Measurements from ENCODE around the gene XIRP2.

Gene XIRP2

GRCh38 chr2:167292430-167293171 is 404.3 kb downstream of the XIRP2 start, which contains the start of gene B3GALT1:
Gene B3GALT1 (plus strand): TSS chr2:167293001.
- H3K4me1 Mint-ChIP-seq, result peaks cover 16% of the 10 kb centered on the region

GRCh38 chr2:167293172-167293781 is 405.0 kb downstream of the XIRP2 start:
- DNase-seq (ENCODE audit: low spot score in 2 of 2) (peak in 1 of 2 donors; percentile 46), ATAC-seq (peak; percentile 44)
- peak overlapping the region; percentile 75 for H3K4me3 Mint-ChIP-seq

More at GRCh38 chr2:167292430-167293171, 404.3 kb downstream of the XIRP2 start, which contains the start of gene B3GALT1:
- Mint-ChIP-seq H3K9me3 (peaks cover 3% of the 10 kb centered on the region), H3K27ac (no peak within 1 kb of the TSS), H3K36me3 (no peaks in the 10 kb centered on the region), H3K4me3 (peak within 1 kb of the TSS; percentile 75)
- ATAC-seq, result peak; percentile 93
- DNase-seq (ENCODE audit: low spot score in 2 of 2), result peak in 1 of 2 donors; percentile 55

GRCh38 chr2:167293943-167294775 is 405.9 kb downstream of the XIRP2 start:
- Mint-ChIP-seq H3K9me3 (peaks cover 1% of the 10 kb centered on the region), H3K27ac (no peak overlapping the region), H3K4me3 (peak overlapping the region; percentile 75), H3K36me3 (no peaks in the 10 kb centered on the region), H3K4me1 (peaks cover 16% of the 10 kb centered on the region)
- DNase-seq (ENCODE audit: low spot score in 2 of 2) (no peak), ATAC-seq (no peak)

More at GRCh38 chr2:167293172-167293781, 405.0 kb downstream of the XIRP2 start:
- Mint-ChIP-seq H3K27ac (no peak overlapping the region), H3K36me3 (no peaks in the 10 kb centered on the region), H3K9me3 (peaks cover 3% of the 10 kb centered on the region), H3K4me1 (peaks cover 16% of the 10 kb centered on the region)

- no peak for ATAC-seq
- Mint-ChIP-seq H3K27ac (no peak overlapping the region), H3K4me1 (peaks cover 16% of the 10 kb centered on the region), H3K4me3 (peak overlapping the region; percentile 75), H3K36me3 (no peaks in the 10 kb centered on the region), H3K9me3 (no peaks in the 10 kb centered on the region)
- DNase-seq (ENCODE audit: low spot score in 2 of 2), result no peak
Measured at GRCh38 chr2:167294776-167295140, 406.5 kb downstream of the XIRP2 start.

- DNase-seq (ENCODE audit: low spot score in 2 of 2) (no peak), ATAC-seq (no peak)
- H3K36me3 Mint-ChIP-seq, result no peaks in the 10 kb centered on the region
- no peak overlapping the region for H3K27ac Mint-ChIP-seq
- H3K9me3 Mint-ChIP-seq, result no peaks in the 10 kb centered on the region
- H3K4me1 Mint-ChIP-seq, result peaks cover 16% of the 10 kb centered on the region
- no peak overlapping the region for H3K4me3 Mint-ChIP-seq
Measured at GRCh38 chr2:167297292-167297691, 409.0 kb downstream of the XIRP2 start.

- H3K27ac Mint-ChIP-seq, result no peak overlapping the region
- no peak overlapping the region for H3K4me3 Mint-ChIP-seq
- no peaks in the 10 kb centered on the region for H3K9me3 Mint-ChIP-seq
- DNase-seq (ENCODE audit: low spot score in 2 of 2) (no peak), ATAC-seq (no peak)
- H3K36me3 Mint-ChIP-seq, result no peaks in the 10 kb centered on the region
- peaks cover 16% of the 10 kb centered on the region for H3K4me1 Mint-ChIP-seq
Measured at GRCh38 chr2:167298017-167298416, 409.7 kb downstream of the XIRP2 start.

Data from stimulated activated effector memory CD8-positive, alpha-beta T cell treated with anti-CD3 and anti-CD28 coated beads, Interleukin-12 subunit alpha, Interleukin-12 subunit beta, amount 100 ng/mL, for 72 hours (primary cell).